Adrenal gland (tissue), 5 donors: Measurements from ENCODE around the gene UPK2.

Source experiments
- POLR2A ChIP-seq, 2 donors: fragments of 450-650 bp; IDR thresholded peaks; one replicate each; pipeline ENCODE4 v1.6.1; 2017; ENCODE audit warnings: antibody characterized with exemption in 2 of 2, mild to moderate bottlenecking in 2 of 2, moderate library complexity in 1 of 2
- TF ChIP-seq, protein P1 (sequence below), 6 experiments: fragments of 450-650 bp in 4 of 6; fragments of 200-600 bp in 2 of 6; sonication (generic) in 1 of 6; IDR thresholded peaks; 1 replicate in 5 of 6; 2 replicates in 1 of 6; pipeline versions ENCODE4 v1.5.1 to v1.8.0; 2016 to 2021; ENCODE audit warnings: antibody characterized with exemption in 6 of 6, mild to moderate bottlenecking in 2 of 6, moderate library complexity in 1 of 6
- donor health status: DM: no; HTN: no; CAD: no.

DNA sequence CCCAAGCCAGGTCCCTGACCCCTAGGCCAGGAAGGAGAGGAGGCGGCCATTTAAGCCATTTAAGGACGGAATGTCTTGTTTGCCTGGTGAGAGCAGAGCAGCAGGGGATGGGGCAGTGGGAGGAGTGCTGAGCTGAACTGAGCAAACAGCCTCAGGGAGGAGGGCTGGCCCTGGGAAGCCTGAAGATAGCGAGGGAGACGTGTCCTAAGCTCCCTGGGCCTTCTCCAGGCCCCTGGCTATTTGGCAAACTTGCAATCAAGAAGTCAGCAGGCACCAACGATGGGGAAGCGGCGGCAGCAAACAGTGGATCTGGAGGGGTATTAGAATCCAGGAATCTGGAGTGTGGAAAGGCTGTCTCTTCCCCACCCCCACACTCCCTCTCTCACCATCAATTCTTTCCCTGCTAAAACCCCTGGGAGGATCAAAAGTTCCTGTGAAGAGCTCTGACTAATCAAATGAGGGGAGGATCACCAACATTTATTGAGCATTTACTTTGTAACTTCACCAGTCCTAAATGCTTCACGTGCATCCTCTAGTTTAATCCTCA, 39.2 kb upstream of the UPK2 start:
- TF ChIP-seq, protein P1, sequence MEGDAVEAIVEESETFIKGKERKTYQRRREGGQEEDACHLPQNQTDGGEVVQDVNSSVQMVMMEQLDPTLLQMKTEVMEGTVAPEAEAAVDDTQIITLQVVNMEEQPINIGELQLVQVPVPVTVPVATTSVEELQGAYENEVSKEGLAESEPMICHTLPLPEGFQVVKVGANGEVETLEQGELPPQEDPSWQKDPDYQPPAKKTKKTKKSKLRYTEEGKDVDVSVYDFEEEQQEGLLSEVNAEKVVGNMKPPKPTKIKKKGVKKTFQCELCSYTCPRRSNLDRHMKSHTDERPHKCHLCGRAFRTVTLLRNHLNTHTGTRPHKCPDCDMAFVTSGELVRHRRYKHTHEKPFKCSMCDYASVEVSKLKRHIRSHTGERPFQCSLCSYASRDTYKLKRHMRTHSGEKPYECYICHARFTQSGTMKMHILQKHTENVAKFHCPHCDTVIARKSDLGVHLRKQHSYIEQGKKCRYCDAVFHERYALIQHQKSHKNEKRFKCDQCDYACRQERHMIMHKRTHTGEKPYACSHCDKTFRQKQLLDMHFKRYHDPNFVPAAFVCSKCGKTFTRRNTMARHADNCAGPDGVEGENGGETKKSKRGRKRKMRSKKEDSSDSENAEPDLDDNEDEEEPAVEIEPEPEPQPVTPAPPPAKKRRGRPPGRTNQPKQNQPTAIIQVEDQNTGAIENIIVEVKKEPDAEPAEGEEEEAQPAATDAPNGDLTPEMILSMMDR (IDR thresholded peaks at IDR 0.05) = no peak
- peak in 1 of 2 donors; percentile 40 for TF ChIP-seq POLR2A (IDR thresholded peaks at IDR 0.05)
